Coronary artery (tissue), 2 donors: ENCODE results near the gene UBE3C.

Experiments
- DNase-seq: peaks from one replicate; pipeline ENCODE4 v3.0.0-alpha.2; 2017; ENCODE audit warnings: low spot score
- H3K27ac ChIP-seq, 2 donors: fragments of 200-600 bp; sonication (generic); one replicate each; pipeline ENCODE4 v1.5.1; 2016 to 2019
- H3K4me3 ChIP-seq: fragments of 200-600 bp; sonication (generic); 2 replicates; pipeline ENCODE4 v1.5.1; 2016; ENCODE audit warnings: mild to moderate bottlenecking, moderate library complexity
- CTCF ChIP-seq: fragments of 200-600 bp; sonication (generic); IDR thresholded peaks from one replicate; pipeline ENCODE4 v1.5.1; 2019; ENCODE audit warnings: antibody characterized with exemption

UBE3C gene

GRCh38 chr7:157141525-157142060, 2.9 kb downstream of the UBE3C start:
- DNase-seq = no peak
- no peak overlapping the region for H3K4me3 ChIP-seq
- no peak for TF ChIP-seq CTCF
- no peak overlapping the region for H3K27ac ChIP-seq

GRCh38 chr7:157143788-157144187, 5.1 kb downstream of the UBE3C start:
- DNase-seq = no peak
- H3K4me3 ChIP-seq = no peak overlapping the region
- TF ChIP-seq CTCF = no peak
- H3K27ac ChIP-seq = no peak overlapping the region

- Histone ChIP-seq H3K4me3 (no peak overlapping the region), H3K27ac (no peak overlapping the region)
- no peak for TF ChIP-seq CTCF
- no peak for DNase-seq
These were observed 10.6 kb downstream of the UBE3C start for GRCh38 chr7:157149317-157149716.

- H3K27ac ChIP-seq = no peak overlapping the region
- H3K4me3 ChIP-seq = no peak overlapping the region
- no peak for DNase-seq
- no peak for TF ChIP-seq CTCF
These were observed 12.2 kb downstream of the UBE3C start for GRCh38 chr7:157150882-157151281.

GRCh38 chr7:157151626-157152339, 13.1 kb downstream of the UBE3C start:
- no peak for DNase-seq
- Histone ChIP-seq H3K27ac (no peak overlapping the region), H3K4me3 (no peak overlapping the region)
- no peak for TF ChIP-seq CTCF

GRCh38 chr7:157152391-157152937, 13.7 kb downstream of the UBE3C start:
- no peak for DNase-seq
- H3K27ac ChIP-seq = no peak overlapping the region
- no peak for TF ChIP-seq CTCF
- H3K4me3 ChIP-seq = no peak overlapping the region

- no peak for TF ChIP-seq CTCF
- no peak overlapping the region for H3K27ac ChIP-seq
- no peak for DNase-seq
- no peak overlapping the region for H3K4me3 ChIP-seq
These were observed 14.5 kb downstream of the UBE3C start for GRCh38 chr7:157153260-157153659.
